HepG2 (cell line): Measurements from ENCODE around the gene NUDT13. TPM values are rescaled to one million over a fixed set of nuclear protein-coding genes. Genes with fewer than 3 reads are reported as not detected.

Experiments
- ATF4 ChIP-seq, 2 experiments: fragments of 450-650 bp in 1 of 2; sonication (generic) in 1 of 2; formaldehyde crosslinking; IDR thresholded peaks; 2 replicates each; pipeline versions ENCODE4 v1.5.0 to v1.8.0; 2020 to 2022; ENCODE audit warnings: mild to moderate bottlenecking in 1 of 2, missing genetic modification reagents in 1 of 2
- GATAD2A ChIP-seq: IDR thresholded peaks from 2 replicates; pipeline ENCODE4 v1.6.1; 2016
- KLF9 ChIP-seq: IDR thresholded peaks from 2 replicates; pipeline ENCODE4 v1.6.1; 2016; ENCODE audit warnings: low read depth
- MIER2 ChIP-seq: IDR thresholded peaks from 2 replicates; pipeline ENCODE4 v1.6.1; 2016; ENCODE audit warnings: missing biosample characterization, missing genetic modification reagents
- PRDM10 ChIP-seq: sonication (generic); formaldehyde crosslinking; IDR thresholded peaks from 2 replicates; pipeline ENCODE4 v1.4.0; 2020; ENCODE audit warnings: low read depth, missing genetic modification reagents
- SRF ChIP-seq: IDR thresholded peaks from 2 replicates; pipeline ENCODE4 v1.6.1; 2011; ENCODE audit warnings: mild to moderate bottlenecking, low read depth, low read length, moderate library complexity
- SRSF4 ChIP-seq: fragments of 200-400 bp; formaldehyde crosslinking; IDR thresholded peaks from one replicate; pipeline ENCODE4 v1.6.1; 2018; ENCODE audit warnings: mild to moderate bottlenecking, low read depth, low read length, moderate library complexity; ENCODE audit not compliant: poor library complexity, severe bottlenecking
- TBX2 ChIP-seq: sonication (generic); formaldehyde crosslinking; IDR thresholded peaks from 2 replicates; pipeline ENCODE4 v1.5.0; 2020; ENCODE audit warnings: missing genetic modification reagents, mild to moderate bottlenecking, borderline replicate concordance
- THAP8 ChIP-seq: sonication (generic); formaldehyde crosslinking; IDR thresholded peaks from 2 replicates; pipeline ENCODE4 v1.5.1; 2020; ENCODE audit warnings: missing genetic modification reagents, mild to moderate bottlenecking, borderline replicate concordance
- TRIM24 ChIP-seq: sonication (generic); formaldehyde crosslinking; IDR thresholded peaks from 2 replicates; pipeline ENCODE4 v1.8.0; 2022; ENCODE audit warnings: mild to moderate bottlenecking, missing genetic modification reagents
- ZBTB39 ChIP-seq: sonication (generic); formaldehyde crosslinking; IDR thresholded peaks from 2 replicates; pipeline ENCODE4 v1.5.0; 2020; ENCODE audit warnings: missing genetic modification reagents
- ZFP62 ChIP-seq: sonication (generic); formaldehyde crosslinking; IDR thresholded peaks from 2 replicates; pipeline ENCODE4 v1.4.0; 2020; ENCODE audit warnings: missing genetic modification reagents
- ZKSCAN8 ChIP-seq: IDR thresholded peaks from 2 replicates; pipeline ENCODE4 v1.6.1; 2016; ENCODE audit warnings: borderline replicate concordance, missing genetic modification reagents, missing compliant biosample characterization
- ZNF24 ChIP-seq: fragments of 450-650 bp; IDR thresholded peaks from 2 replicates; pipeline ENCODE4 v1.6.1; 2017; ENCODE audit warnings: antibody characterized with exemption, mild to moderate bottlenecking
- ZNF260 ChIP-seq: sonication (generic); formaldehyde crosslinking; IDR thresholded peaks from 2 replicates; pipeline ENCODE4 v1.4.0; 2020; ENCODE audit warnings: missing genetic modification reagents, low read depth, mild to moderate bottlenecking, borderline replicate concordance
- ZNF558 ChIP-seq: sonication (generic); formaldehyde crosslinking; IDR thresholded peaks from 2 replicates; pipeline ENCODE4 v1.9.0; 2022; ENCODE audit warnings: mild to moderate bottlenecking, missing genetic modification reagents, borderline replicate concordance
- ZNF816 ChIP-seq: sonication (generic); formaldehyde crosslinking; IDR thresholded peaks from 2 replicates; pipeline ENCODE4 v1.8.0; 2022; ENCODE audit warnings: missing genetic modification reagents, mild to moderate bottlenecking, borderline replicate concordance
- polyA plus RNA-seq, 8 experiments: library from polyadenylated mRNA; depleted of rRNA in 3 of 8; stranded (reverse) in 7 of 8; unstranded in 1 of 8; fragments of >200 nt; fragmentation: Illumina TruSeq in 4 of 8; extraction: Trizol in 4 of 8; gene quantifications; 2 replicates each; pipeline versions ENCODE4 v1.2.1 to v1.2.3, GENCODE V29; 2011 to 2016; ENCODE audit warnings: low read depth in 4 of 8, missing spikeins in 1 of 8, mixed read lengths in 1 of 8; ENCODE audit not compliant: insufficient read depth in 1 of 8
- total RNA-seq, 5 experiments: library from RNA; depleted of rRNA; stranded (reverse); fragments of >200 nt; fragmentation: Illumina TruSeq; extraction: Trizol; gene quantifications; 2 replicates each; pipeline ENCODE4 v1.2.3, GENCODE V29; 2016; ENCODE audit warnings: low read depth in 1 of 5

Gene NUDT13
- total and polyA plus RNA-seq, 2 of the 13 experiments (the other 11 are each of a cell fraction or from before 2014, with no cell fraction given), result 4.2 to 6.5 TPM

GRCh38 chr10:73131913-73132686, 21.8 kb downstream of the NUDT13 start (continued):
- peak; percentile 79; the same call in 1 of the 2 replicates for TF ChIP-seq ZBTB39 (CRISPR knock-in tag)
- peak; percentile 92 for TF ChIP-seq GATAD2A (CRISPR knock-in tag)
- 0 out of 2 replicates have a peak, but pooled peaks have one; percentile 71 for TF ChIP-seq KLF9 (CRISPR knock-in tag)
- TF ChIP-seq ZNF558, result 0 out of 2 replicates have a peak, but pooled peaks have one; percentile 50
- TF ChIP-seq ZNF24, result no peak
- peak; percentile 44; the same call in 1 of the 2 replicates for TF ChIP-seq ZKSCAN8 (CRISPR knock-in tag)
- no peak for TF ChIP-seq TRIM24 (CRISPR knock-in tag)
- 0 out of 4 replicates have a peak, but pooled peaks of 1 of the 2 experiments have one; percentile 19 for TF ChIP-seq ATF4 (CRISPR knock-in tag; IDR thresholded peaks at IDR 0.05)
- TF ChIP-seq ZFP62 (CRISPR knock-in tag), result no peak
- no peak for TF ChIP-seq SRF
- TF ChIP-seq TBX2 (CRISPR knock-in tag), result peak; percentile 89
- no peak for TF ChIP-seq THAP8
- TF ChIP-seq ZNF260 (CRISPR knock-in tag), result no peak
- no peak for TF ChIP-seq PRDM10 (CRISPR knock-in tag)
- no peak for TF ChIP-seq SRSF4
- TF ChIP-seq ZNF816 (CRISPR knock-in tag), result no peak
- TF ChIP-seq MIER2 (CRISPR knock-in tag), result peak; percentile 41
